ENCODE measurements around the gene IQCE. TPM values are rescaled to one million over a fixed set of nuclear protein-coding genes. Genes with fewer than 3 reads are reported as not detected.
"Not testable (repeated sequence)": the region's sequence is repeated elsewhere in the genome, so short reads cannot be mapped to it uniquely, and the experiment has no call there.

IQCE gene
- total RNA-seq, 1 experiment from 2014 or later = 21.4 TPM

GRCh38 chr7:2589341-2589740 lies 30.6 kb downstream of the IQCE start:
- no peaks in the 10 kb centered on the region for H3K4me1 ChIP-seq (ENCODE audit: control insufficient read depth in 1 of 2, insufficient read depth in 2 of 2, low read length in 2 of 2)
- intact Hi-C loops (cut with micrococcal nuclease) = no loop called here
- no peaks in the 10 kb centered on the region for H3K79me2 ChIP-seq (ENCODE audit: insufficient read depth, low read length)
- no peak overlapping the region for H3K4me2 ChIP-seq (ENCODE audit: low read length)
- ATAC-seq (no peak), DNase-seq (ENCODE audit: low read depth, low spot score) (no peak)
- no peaks in the 10 kb centered on the region for H3K9me2 ChIP-seq (ENCODE audit: insufficient read depth)
- ChIA-PET CTCF (no interaction called here), POLR2A (no interaction called here), RAD21 (ENCODE audit: low non-redundant PET in 1 of 2, low total read pairs in 2 of 2, uncharacterized antibody in 2 of 2, unreplicated experiment in 2 of 2) (no interaction called here)
- peaks cover 0 to 4% of the 10 kb centered on the region in 2 experiments; a peak in 2 of 4 replicates for H3K36me3 ChIP-seq (ENCODE audit: control insufficient read depth in 1 of 2, insufficient read depth in 2 of 2, low read length in 2 of 2)
- H3K4me3 ChIP-seq (replicated peaks in 1 of 2; ENCODE audit: low read depth in 1 of 2, low read length in 2 of 2) = no peak overlapping the region
- no peaks in the 10 kb centered on the region for H4K20me1 ChIP-seq (ENCODE audit: insufficient read depth)
- no TSS peak for BruUV-seq (replicated peaks)
- H3K27me3 ChIP-seq (ENCODE audit: insufficient read depth, low read length) = no peaks in the 10 kb centered on the region
- H3K27ac ChIP-seq (ENCODE audit: low read depth, low read length) = no peak overlapping the region
- no peaks in the 10 kb centered on the region for H3K9me3 ChIP-seq (ENCODE audit: control insufficient read depth in 1 of 2, insufficient read depth in 1 of 2, low read depth in 1 of 2, low read length in 2 of 2)
- H3K9ac ChIP-seq (ENCODE audit: low read length) = no peak overlapping the region
- no peak overlapping the region for H2AFZ ChIP-seq (ENCODE audit: low read depth, low read length, poor library complexity, severe bottlenecking)
- TF ChIP-seq EZH2phosphoT487 (IDR thresholded peaks at IDR 0.05; ENCODE audit: borderline replicate concordance) (no peak), POLR2AphosphoS5 (IDR thresholded peaks at IDR 0.05; ENCODE audit: low read depth, low read length) (no peak), RAD21 (IDR thresholded peaks at IDR 0.05; ENCODE audit: low read depth) (no peak), ELF1 (IDR thresholded peaks at IDR 0.05; ENCODE audit: borderline replicate concordance, low read depth) (no peak), ZFX (IDR thresholded peaks at IDR 0.05) (no peak), MAX (IDR thresholded peaks at IDR 0.05) (no peak), EZH2 (IDR thresholded peaks at IDR 0.05) (no peak), ZNF274 (IDR thresholded peaks at IDR 0.05; ENCODE audit: low read depth, low read length) (no peak), SIN3A (IDR thresholded peaks at IDR 0.05; ENCODE audit: low read depth) (no peak), ATF3 (IDR thresholded peaks at IDR 0.05) (no peak), TCF7L2 (IDR thresholded peaks at IDR 0.05; ENCODE audit: borderline replicate concordance, extremely low read depth, insufficient read depth, insufficient read length) (no peak), SP1 (IDR thresholded peaks at IDR 0.05; ENCODE audit: low read depth) (no peak), SRF (IDR thresholded peaks at IDR 0.05; ENCODE audit: low read depth) (no peak), ZBTB33 (IDR thresholded peaks at IDR 0.05; ENCODE audit: extremely low read depth, insufficient replicate concordance, low read length) (no peak)
- TF ChIP-seq, protein P1, sequence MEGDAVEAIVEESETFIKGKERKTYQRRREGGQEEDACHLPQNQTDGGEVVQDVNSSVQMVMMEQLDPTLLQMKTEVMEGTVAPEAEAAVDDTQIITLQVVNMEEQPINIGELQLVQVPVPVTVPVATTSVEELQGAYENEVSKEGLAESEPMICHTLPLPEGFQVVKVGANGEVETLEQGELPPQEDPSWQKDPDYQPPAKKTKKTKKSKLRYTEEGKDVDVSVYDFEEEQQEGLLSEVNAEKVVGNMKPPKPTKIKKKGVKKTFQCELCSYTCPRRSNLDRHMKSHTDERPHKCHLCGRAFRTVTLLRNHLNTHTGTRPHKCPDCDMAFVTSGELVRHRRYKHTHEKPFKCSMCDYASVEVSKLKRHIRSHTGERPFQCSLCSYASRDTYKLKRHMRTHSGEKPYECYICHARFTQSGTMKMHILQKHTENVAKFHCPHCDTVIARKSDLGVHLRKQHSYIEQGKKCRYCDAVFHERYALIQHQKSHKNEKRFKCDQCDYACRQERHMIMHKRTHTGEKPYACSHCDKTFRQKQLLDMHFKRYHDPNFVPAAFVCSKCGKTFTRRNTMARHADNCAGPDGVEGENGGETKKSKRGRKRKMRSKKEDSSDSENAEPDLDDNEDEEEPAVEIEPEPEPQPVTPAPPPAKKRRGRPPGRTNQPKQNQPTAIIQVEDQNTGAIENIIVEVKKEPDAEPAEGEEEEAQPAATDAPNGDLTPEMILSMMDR (IDR thresholded peaks at IDR 0.05 in 2 of 3, conservative IDR thresholded peaks at IDR 0.05 in 1 of 3; ENCODE audit: borderline replicate concordance in 1 of 3, insufficient read depth in 1 of 3, low read depth in 2 of 3, low read length in 2 of 3) = no peak

GRCh38 chr7:2589941-2590340 lies 31.2 kb downstream of the IQCE start:
- POLR2A ChIA-PET; RAD21 ChIA-PET (ENCODE audit: low non-redundant PET in 1 of 2, low total read pairs in 2 of 2, uncharacterized antibody in 2 of 2, unreplicated experiment in 2 of 2); BruUV-seq (replicated peaks): not testable (repeated sequence)

More at GRCh38 chr7:2589941-2590340, 31.2 kb downstream of the IQCE start:
- H3K79me2 ChIP-seq (ENCODE audit: insufficient read depth, low read length); H3K9ac ChIP-seq (ENCODE audit: low read length); H3K4me1 ChIP-seq (ENCODE audit: control insufficient read depth in 1 of 2, insufficient read depth in 2 of 2, low read length in 2 of 2); H3K4me3 ChIP-seq (replicated peaks in 1 of 2; ENCODE audit: low read depth in 1 of 2, low read length in 2 of 2); DNase-seq (ENCODE audit: low read depth, low spot score); H3K36me3 ChIP-seq (ENCODE audit: control insufficient read depth in 1 of 2, insufficient read depth in 2 of 2, low read length in 2 of 2); H3K9me3 ChIP-seq (ENCODE audit: control insufficient read depth in 1 of 2, insufficient read depth in 1 of 2, low read depth in 1 of 2, low read length in 2 of 2); H3K27me3 ChIP-seq (ENCODE audit: insufficient read depth, low read length); H3K27ac ChIP-seq (ENCODE audit: low read depth, low read length); H4K20me1 ChIP-seq (ENCODE audit: insufficient read depth); CTCF ChIA-PET; H3K9me2 ChIP-seq (ENCODE audit: insufficient read depth); intact Hi-C loops (cut with micrococcal nuclease); ATAC-seq; H2AFZ ChIP-seq (ENCODE audit: low read depth, low read length, poor library complexity, severe bottlenecking); H3K4me2 ChIP-seq (ENCODE audit: low read length): not testable (repeated sequence)
